Measurements from ENCODE around the gene LRMDA.
A peak's percentile ranks its signal among the peaks of the same experiment; 100 is the strongest.

Gene LRMDA

DNA sequence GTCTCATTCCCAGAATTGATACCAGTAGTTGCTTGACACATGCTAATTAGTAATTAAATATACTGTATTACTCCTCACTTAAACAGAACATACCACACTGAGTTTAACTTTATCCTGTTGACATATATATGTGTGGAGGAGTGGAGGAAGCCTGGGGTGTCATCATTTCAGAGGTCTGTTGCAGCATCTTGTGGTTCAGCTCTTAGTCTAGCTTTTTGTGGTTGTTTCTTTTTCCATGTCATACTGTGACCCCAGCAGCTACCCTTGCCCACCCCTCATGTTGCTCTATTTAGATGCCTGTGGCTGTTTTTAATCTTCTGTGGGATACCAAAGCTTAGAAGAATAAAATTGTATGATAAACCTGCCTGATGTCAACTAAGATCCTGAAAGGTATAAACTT is 875.4 kb downstream of the LRMDA start:
- DNase-seq (ENCODE audit: low spot score), result peak; percentile 40

DNA sequence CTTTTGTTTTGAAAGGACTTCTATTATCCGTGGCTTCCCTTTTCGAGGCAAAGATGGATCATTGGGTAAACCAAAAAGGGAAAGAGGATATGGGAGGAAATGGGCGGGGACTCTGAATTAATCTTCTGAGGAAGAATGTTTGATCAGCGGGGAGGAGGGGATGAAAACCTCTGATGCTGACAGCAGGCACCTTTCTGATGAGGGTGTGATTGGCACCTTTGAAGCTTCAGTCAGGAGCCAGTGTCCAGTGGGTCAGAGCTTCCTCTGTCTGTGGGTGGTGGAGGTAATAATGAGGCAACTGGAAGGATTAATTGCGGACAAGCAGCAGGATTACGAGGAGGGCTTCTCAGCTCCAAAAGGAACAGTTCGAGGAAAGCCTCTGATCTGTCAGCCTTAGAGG is 877.6 kb downstream of the LRMDA start:
- no peak for DNase-seq (ENCODE audit: low spot score)

DNA sequence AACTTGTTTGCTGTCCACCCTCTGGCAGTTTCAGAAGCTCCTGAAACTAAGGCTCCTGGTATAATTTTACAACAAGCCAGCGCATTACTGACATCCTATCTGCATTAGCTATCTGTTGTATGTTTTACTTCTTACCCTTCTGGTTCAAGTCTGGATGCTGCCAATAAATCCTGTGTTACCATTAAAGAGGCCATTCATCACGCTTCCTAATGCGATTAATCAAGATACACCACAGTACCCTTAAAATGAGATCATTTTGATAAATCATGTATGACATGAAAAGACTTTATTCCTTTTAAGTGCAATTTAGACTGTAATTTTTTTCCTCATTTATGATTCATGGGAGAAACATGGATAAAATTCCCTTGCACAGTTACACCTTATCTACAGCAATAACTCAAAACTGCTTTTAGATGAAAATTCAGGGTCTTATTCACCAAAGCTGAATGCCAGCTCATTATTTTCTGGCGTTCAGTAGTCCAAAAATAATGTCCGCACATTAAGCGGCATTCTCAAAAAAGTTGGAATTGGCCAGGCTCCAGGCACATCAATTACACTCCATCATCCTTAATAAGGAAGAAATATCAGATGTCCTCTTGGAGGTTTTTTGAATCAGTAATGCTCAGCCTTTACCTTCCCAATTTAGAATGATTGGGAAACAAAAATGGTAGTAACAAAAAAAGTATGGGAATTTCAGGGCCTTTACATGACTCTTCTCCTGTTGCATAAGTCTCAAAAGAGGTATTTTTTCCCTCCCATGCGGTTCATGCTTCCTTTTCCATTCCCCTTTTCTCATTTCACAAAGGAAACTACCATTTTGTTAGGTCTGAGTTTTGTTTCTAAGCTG is 878.5 kb downstream of the LRMDA start:
- no peak for DNase-seq (ENCODE audit: low spot score)

DNA sequence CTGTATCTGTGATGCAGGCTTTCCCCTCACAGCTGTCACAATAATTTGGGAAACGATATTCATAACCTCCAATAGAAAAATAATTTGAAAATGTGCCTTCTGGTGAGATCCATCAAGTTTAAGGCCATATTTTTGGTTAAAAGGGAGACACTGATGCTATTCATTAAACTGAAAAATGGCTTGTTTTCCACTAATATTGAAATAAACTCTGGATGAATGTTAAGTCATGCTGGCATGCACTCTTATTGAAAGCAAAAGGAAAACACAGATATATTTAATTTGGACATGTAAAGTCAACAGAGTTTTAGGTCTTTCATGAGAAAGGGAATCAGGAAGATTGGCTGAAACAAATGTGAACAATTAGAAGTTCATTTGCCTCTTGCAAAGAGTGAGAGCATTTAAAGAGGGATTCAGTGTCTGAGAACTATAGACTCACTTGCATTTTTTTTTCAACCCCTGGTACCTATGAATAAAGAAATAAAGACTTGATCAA is 879.2 kb downstream of the LRMDA start:
- no peak for DNase-seq (ENCODE audit: low spot score)

DNA sequence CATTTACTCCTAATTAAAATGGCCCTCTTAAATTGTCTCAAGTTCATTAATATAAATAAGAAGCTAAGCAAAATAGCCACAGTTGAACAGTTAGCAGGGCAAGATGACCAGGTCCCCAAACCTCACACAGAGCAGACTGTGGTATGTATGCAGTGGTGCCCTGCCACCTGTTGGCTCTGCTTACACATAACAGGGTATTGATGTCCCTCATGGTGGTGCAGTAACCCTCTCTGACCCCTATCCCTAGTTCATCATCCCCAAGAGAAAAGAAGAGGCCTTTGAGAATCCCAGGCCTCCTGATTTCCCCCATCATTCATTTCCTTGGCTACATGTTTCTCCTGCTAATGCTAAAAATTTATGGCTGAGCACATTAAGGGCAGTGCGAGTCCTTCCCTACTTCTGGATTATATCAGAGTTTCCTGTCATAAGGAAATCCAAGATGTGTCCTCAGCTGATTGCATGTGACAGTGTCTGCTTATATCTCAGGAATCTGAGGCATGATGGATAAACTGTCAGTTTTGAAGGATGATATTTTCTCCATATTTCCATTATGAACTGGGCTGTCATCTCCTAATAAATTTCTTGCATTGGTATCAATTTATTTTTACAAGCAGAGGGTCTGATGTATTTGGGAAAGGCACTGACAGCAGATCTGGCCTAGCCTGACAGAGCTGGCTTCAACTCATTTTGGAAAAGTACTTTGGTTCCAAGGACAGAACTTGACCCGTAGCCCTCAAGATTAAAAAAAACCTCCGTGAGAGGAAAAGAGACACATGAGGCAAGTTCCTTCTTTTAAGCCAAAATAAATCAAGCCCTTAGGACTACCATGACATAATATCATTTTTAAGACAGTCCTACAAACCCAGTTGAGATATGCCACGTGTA is 880.6 kb downstream of the LRMDA start:
- DNase-seq (ENCODE audit: low spot score), result peak; percentile 44

DNA sequence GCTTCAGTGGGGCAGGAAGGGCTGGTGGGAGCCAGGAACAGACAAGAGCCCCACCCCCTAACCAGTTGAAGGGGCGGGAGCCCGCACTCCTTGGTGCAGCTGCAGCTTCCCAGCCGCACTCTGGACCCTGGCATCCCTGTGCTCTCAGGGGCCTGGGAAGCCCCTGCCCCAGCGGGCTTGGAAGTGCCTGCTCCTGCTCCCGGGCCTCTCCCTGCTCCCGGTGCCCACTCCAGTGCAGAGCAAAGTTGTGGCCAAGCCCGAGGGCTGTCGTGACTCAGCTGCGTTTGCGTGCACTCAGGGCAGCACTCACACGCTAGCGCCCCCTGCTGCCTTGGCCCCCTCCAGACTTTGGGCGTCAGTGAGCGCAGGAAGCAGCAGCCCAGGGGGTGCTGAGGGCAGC is 883.8 kb downstream of the LRMDA start:
- no peak for DNase-seq (ENCODE audit: low spot score)

DNA sequence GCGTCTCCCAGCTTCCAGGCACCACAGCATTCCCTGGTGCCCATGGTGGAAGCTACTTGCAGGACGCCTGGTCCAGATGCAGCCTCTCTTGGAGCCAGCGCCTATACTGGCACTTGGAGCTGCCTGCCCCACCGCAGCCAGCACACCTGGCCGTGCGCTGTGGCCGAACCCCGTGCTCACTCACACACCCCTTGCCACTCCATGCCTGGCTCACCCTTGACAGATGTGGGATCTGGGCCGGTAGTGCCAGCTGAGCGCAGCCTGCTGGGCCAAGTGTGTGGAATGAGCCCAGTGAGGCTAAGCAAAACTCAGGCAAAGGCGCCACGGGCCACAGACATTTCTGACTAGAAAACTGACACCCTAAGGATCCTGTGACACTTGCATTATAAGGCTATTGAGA is 884.8 kb downstream of the LRMDA start:
- DNase-seq (ENCODE audit: low spot score), result no peak

DNA sequence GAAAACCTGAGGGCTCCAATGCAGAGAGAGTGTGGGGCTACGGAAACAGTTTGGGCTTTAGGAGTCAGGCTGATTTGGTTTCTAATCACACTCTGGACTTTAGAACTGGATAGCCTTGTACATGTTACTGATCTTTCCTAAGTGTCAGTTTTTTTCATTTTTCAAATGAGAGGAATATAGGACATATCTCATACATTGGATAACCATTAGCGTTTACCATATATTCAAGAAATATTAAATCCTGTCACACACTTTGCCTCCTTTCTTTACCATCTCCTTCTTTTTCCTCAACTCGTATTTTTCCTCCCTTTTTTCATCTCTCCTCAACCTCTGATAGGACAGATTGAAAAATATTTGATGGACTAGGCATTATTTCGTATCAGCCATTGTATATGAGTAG is 885.7 kb downstream of the LRMDA start:
- no peak for DNase-seq (ENCODE audit: low spot score)

DNA sequence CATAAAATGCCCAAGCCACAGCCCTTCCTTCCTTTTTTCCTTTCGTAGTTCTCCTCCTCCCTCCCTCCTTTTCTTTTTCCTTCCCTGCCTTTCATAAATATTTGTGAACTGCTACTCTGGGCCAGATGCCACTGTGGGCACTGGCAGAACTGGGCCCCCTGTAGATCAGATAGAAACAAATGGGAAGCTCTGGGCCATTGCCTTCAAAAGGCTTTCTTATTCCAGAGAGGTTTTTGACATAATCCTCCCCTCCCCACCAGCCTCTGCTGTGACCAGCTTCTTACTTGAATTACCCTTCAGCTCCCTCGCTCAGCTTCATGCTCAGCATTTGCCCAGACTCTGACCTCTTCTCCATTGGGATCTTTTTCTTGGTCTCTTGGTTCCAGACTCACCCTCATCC is 886.8 kb downstream of the LRMDA start:
- DNase-seq (ENCODE audit: low spot score), result no peak

DNA sequence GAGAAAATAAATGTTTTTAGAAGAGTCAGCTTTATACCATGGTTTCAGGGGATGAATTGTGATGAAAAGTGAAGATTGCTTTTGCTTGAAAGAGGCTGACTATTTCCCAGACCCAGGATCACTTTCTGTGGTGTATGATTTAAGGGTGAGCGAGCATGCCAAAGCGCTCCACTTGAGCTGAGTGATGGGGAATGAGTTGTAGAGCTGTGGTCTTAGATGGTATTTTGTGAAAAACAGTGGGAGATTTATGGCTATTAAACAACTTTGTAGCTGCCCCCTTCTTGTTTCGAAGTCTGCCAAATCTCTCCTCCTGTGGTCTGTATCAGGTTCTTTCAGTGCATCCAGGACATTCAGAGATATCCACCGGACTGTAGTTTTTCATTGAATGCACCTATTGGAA is 888.2 kb downstream of the LRMDA start:
- no peak for DNase-seq (ENCODE audit: low spot score)

DNA sequence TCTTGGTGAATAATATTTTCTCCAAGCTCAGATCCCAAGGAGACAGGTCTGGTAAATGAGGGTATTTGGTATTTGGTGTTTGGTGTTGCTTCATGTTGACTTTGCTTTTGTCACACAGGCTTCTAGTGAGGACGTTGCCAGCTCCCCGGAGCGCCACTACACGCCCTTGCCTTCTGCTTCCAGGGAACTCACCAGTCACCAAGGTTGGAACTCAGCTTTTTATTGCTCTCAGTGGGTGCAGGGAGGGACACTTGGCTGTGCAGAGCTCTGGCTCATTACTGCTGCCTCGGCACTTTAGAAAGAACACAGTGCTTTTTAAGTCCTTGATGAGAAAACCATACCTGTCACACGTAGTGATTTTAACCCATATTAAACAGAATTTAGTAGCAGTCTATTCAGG is 892.9 kb downstream of the LRMDA start:
- no peak for DNase-seq (ENCODE audit: low spot score)

DNA sequence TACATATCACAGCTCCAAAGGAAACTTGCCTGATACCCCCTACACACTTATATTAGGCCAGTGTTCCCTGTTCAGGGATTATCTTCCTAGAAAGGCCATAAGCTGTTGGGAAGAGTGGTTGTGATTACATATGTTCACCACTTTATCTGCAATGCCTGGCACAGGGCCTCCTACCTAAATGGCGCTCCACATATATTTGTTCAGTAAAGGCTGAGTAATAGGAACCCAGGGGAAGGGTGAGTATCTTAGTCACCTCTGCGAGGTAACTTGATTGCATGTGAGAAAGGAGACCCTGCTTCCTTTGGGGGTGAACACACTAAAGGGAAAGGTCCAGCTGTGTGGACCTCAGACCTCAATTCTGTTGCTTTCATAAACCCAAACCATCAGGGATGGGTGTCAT is 896.0 kb downstream of the LRMDA start:
- no peak for DNase-seq (ENCODE audit: low spot score)

DNA sequence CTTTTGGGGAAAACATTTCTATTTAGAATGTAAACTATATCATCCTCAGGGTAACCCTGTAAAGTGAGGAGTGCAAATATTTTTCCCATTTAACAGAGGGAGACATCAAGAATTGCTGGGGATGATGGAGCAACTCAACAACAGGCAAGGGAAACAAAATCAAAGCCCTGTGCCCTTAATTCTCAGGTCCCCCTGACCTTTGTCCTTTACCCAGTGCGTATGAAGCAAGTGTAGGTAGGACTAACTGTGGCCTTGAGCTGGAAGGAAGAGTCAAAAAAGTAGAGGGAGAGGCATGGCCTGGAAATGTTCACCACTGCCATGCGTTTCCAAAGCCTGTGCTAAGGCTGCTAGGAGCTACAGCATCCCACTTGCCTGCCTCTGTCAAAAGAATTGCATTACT is 896.9 kb downstream of the LRMDA start:
- DNase-seq (ENCODE audit: low spot score), result no peak

DNA sequence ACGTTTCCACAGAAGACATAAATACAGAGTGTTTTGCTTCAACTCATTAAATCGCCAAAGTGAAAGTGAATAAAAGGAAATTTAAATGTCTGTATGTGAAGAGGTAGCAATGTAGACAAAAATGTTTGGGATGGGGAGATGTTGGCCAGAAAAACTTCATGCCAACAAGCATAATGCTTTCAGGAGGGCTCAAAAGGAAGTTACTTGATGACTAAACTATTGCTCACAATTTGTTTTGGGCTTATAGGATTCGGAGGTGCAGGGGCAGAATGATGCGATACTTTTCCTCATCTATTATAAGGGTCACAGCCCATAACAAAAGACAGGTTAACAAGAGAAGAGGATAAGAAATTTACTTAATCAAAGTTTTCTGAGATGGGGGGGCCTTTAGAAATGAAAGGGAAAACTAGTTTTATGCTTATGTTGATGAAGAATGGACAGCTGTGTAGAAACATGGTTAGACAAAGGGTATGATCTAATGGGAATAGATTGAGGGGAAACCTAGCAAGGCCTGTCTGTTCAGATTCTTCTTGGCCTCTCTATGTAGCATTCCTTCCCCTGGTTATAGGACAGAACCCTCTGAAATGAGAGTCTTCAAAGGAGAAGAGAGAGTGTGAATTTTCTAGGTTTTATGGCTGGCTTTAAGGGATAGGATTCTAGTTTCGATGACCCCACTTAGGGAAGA is 898.6 kb downstream of the LRMDA start:
- DNase-seq (ENCODE audit: low spot score), result peak; percentile 50

DNA sequence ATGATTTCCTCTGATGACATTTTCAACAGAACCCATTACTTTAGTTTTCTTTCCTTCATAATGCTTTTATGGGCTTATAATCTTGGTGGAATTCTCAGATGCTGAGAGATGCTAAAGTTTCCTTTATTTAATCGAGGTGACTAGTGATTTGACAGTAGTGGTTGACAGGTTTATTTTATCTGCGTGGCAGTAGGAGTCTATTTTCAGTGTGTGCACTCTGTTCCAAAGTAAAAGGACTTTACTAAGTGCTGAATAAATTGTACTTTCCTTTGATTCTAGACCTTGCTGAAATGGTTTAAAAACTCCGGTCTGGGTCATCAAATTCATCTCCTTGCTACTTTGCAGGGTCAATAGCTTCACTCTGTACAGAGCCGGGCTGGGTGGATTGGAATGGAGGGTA is 900.3 kb downstream of the LRMDA start:
- no peak for DNase-seq (ENCODE audit: low spot score)

DNA sequence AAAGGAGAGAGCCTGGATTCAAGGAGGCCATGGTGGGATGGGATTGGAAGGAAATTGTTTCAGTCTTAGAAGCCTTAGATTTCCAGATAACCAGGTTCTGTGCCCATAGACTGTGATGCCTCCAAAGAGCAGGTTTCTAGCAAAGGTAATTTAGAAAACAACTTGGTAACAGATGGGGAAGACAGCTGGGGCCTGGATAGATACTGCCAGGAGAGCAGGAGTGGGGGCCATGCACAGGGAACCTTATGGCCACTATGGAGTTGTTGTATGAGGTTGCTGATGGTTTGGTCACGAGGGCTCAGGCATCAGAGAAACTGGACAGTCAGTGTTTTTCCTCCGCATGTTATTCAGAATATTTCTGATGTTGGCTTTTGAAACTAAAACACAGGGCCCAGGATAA is 901.9 kb downstream of the LRMDA start:
- DNase-seq (ENCODE audit: low spot score), result no peak

DNA sequence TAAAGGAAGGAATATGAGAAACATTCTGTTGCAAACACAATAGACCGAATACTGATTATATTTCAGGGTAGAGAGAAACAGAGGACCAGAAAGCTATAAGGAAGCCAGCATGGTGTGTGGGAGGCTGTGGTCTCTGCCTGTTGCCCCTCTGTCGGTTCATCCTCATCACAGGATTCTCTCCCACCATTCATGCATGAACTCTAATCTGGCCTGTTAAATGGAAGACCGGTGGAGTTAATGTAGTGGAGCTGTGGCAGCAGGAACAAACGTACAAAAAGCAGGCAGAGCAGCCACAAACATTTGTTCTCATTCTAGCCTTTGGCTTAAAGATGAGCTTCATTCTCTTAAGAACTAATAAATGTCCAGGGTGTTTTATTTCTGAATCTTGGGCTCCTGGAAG is 902.4 kb downstream of the LRMDA start:
- DNase-seq (ENCODE audit: low spot score), result no peak

DNA sequence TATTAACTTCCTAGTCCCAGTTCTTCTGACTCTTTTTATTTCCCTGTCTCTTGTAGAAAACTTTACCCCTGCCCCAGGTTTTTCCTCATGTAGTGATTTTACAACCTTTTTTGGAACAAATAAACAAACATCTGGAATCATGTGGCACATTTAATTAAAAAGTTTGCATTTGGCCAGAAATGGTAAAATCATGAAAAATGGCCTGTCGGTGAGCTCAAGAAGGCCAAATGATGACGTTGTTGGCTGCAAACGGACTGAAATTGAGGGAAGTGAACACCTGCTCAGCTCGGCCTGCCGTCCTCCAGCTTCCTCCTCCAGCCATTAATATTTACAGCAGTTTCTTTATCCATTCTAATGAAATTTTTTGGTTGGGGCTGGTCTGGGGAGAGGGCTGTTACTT is 902.8 kb downstream of the LRMDA start:
- DNase-seq (ENCODE audit: low spot score), result no peak

DNA sequence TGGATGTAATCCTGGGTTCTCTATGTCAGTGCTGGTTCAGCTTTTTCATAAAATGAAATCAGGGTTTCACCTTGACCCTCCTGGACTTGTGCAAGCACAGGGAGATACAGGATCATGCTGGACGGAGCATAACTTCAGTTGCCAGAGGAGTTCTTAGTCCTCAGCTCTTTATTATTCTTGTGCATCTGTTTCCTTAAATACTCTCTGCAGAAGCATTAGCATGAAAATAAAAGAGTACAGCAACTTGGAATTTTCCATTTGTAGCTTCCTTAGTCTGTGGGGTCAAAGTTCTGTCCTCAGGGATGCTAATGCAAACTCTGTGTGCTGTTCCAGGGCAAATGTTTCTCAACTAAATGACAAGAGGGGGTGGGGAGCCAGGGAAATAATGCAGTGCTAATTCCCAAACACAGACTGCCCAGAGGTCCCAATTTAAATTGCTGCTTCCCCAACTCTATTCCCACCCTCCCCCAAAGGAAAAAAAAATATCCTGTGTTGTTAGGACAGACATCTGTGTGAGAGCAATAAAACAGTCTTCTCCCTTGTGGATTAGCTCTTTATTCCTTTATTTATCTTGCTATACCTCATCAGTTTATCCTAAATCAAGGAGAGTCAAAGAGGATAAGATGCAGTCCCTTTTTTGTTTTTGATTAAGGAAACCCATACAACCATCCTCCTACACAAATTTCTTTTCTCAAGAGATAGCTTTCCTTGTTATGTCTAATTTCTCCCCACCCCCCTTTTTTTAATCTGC is 905.0 kb downstream of the LRMDA start:
- DNase-seq (ENCODE audit: low spot score), result no peak

DNA sequence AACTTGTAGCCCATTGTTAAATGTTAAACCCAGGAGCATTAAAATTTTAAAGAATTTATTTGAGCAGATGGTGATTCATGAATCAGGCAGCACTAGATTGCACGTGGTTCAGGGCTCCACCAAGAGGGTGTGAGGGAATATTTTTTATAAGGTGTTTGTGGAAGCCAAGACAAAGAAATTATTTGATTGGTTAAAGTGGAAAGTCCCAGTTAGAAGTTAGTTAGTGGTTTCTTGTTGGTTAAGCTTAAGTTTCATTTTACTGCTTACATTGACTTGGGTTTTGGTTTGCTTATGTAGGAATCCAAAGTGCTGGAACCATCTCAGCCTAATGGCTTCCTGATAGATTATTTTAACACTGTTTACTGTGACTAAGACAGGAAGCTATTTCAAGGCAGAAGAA is 906.2 kb downstream of the LRMDA start:
- no peak for DNase-seq (ENCODE audit: low spot score)

DNA sequence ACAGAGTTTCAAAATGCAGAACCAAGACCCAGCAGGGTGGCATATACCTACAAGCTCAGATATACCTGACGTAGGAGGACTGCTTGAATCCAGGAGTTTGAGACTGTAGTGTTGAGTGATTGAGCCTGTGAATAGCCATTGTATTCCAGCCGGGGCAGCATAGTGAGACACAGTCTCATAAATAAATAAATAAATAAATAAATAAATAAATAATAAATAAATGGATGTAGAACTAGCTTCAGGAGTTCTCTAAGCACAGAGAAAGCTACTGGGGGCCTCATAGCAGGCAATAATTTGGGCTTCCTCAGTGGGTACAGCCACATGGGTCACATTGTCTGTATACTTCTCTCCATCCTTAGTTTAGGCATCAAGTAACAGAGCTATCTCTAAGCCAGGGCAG is 906.8 kb downstream of the LRMDA start:
- DNase-seq (ENCODE audit: low spot score), result no peak

DNA sequence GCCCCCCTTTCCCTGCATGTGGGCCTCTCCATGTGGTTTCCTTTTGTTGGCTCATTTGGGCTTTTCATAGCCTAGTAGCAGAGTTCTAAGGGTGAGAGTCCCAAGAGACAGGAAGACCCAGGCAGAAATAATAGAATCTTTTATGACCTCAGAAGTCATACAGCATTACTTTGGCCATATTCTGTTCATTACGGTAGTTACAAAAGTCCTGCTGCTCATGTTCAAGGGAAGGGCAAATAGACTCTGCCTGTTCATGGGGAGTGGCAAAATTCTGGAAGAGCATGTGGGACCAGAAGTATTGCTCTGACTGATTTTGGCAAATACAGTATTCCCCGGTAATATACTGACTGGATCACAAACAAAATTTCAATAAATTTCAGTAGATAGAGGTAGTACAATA is 910.3 kb downstream of the LRMDA start:
- DNase-seq (ENCODE audit: low spot score), result no peak
